Stimulated activated effector memory CD8-positive, alpha-beta T cell treated with anti-CD3 and anti-CD28 coated beads, Interleukin-12 subunit alpha, Interleukin-12 subunit beta, amount 100 ng/mL, for 72 hours (primary cell): ENCODE measurements around the gene TFE3.
"Not testable (repeated sequence)": the region's sequence is repeated elsewhere in the genome, so short reads cannot be mapped to it uniquely, and the experiment has no call there.

ENCODE experiments used
- ATAC-seq: fragments of 150-1000 bp; cut with Tn5 transposase; 2 replicates; pipeline ENCODE4 v1.10.0; 2021
- DNase-seq, 2 donors: peaks; one replicate each; pipeline ENCODE4 v3.0.0; 2021 to 2022; ENCODE audit warnings: low spot score in 2 of 2
- H3K27ac Mint-ChIP-seq: one replicate; pipeline ENCODE4 v1.8.0; 2022; ENCODE audit warnings: mild to moderate bottlenecking, mixed read lengths
- H3K36me3 Mint-ChIP-seq: one replicate; pipeline ENCODE4 v1.8.0; 2022; ENCODE audit warnings: mild to moderate bottlenecking, mixed read lengths
- H3K4me1 Mint-ChIP-seq: one replicate; pipeline ENCODE4 v1.8.0; 2022; ENCODE audit warnings: mixed read lengths
- H3K4me3 Mint-ChIP-seq: one replicate; pipeline ENCODE4 v1.8.0; 2022; ENCODE audit warnings: mild to moderate bottlenecking, mixed read lengths
- H3K9me3 Mint-ChIP-seq: one replicate; pipeline ENCODE4 v1.8.0; 2022; ENCODE audit warnings: mixed read lengths

Gene TFE3

GRCh38 chrX:48997455-48997854 lies 45.7 kb downstream of the TFE3 start:
- DNase-seq (no peak), ATAC-seq (no peak)
- peaks cover 45% of the 10 kb centered on the region for H3K4me1 Mint-ChIP-seq
- H3K4me3 Mint-ChIP-seq: peak overlapping the region; percentile 5
- no peak overlapping the region for H3K27ac Mint-ChIP-seq
- no peaks in the 10 kb centered on the region for H3K9me3 Mint-ChIP-seq
- H3K36me3 Mint-ChIP-seq: peaks cover 86% of the 10 kb centered on the region

- DNase-seq (no peak), ATAC-seq (no peak)
- Mint-ChIP-seq H3K27ac (no peak overlapping the region), H3K4me3 (peak overlapping the region; percentile 5), H3K4me1 (peaks cover 45% of the 10 kb centered on the region), H3K36me3 (peaks cover 86% of the 10 kb centered on the region), H3K9me3 (no peaks in the 10 kb centered on the region)
Measured at GRCh38 chrX:48996969-48997368, 46.2 kb downstream of the TFE3 start.

GRCh38 chrX:48992341-48992740 lies 50.8 kb downstream of the TFE3 start:
- ATAC-seq: no peak
- DNase-seq: no peak
- Mint-ChIP-seq H3K36me3 (peaks cover 95% of the 10 kb centered on the region), H3K4me3 (no peak overlapping the region), H3K4me1 (peaks cover 9% of the 10 kb centered on the region), H3K27ac (no peak overlapping the region), H3K9me3 (no peaks in the 10 kb centered on the region)

GRCh38 chrX:48989483-48989882 lies 53.7 kb downstream of the TFE3 start:
- peak overlapping the region; percentile 37 for H3K27ac Mint-ChIP-seq
- no peaks in the 10 kb centered on the region for H3K4me1 Mint-ChIP-seq
- ATAC-seq (no peak), DNase-seq (no peak)
- H3K36me3 Mint-ChIP-seq: peaks cover 95% of the 10 kb centered on the region
- no peaks in the 10 kb centered on the region for H3K9me3 Mint-ChIP-seq
- H3K4me3 Mint-ChIP-seq: no peak overlapping the region

- no peak overlapping the region for H3K4me3 Mint-ChIP-seq
- H3K9me3 Mint-ChIP-seq: no peaks in the 10 kb centered on the region
- peaks cover 96% of the 10 kb centered on the region for H3K36me3 Mint-ChIP-seq
- H3K27ac Mint-ChIP-seq: peak overlapping the region; percentile 72
- ATAC-seq (no peak), DNase-seq (no peak)
- H3K4me1 Mint-ChIP-seq: no peaks in the 10 kb centered on the region
Measured at GRCh38 chrX:48983896-48984295, 59.3 kb downstream of the TFE3 start.

- peak overlapping the region; percentile 72 for H3K27ac Mint-ChIP-seq
- H3K4me1 Mint-ChIP-seq: no peaks in the 10 kb centered on the region
- ATAC-seq (no peak), DNase-seq (no peak)
- H3K4me3 Mint-ChIP-seq: no peak overlapping the region
- no peaks in the 10 kb centered on the region for H3K9me3 Mint-ChIP-seq
- peaks cover 96% of the 10 kb centered on the region for H3K36me3 Mint-ChIP-seq
Measured at GRCh38 chrX:48983081-48983480, 60.1 kb downstream of the TFE3 start.

GRCh38 chrX:48981178-48981577 lies 62.0 kb downstream of the TFE3 start:
- no peaks in the 10 kb centered on the region for H3K4me1 Mint-ChIP-seq
- ATAC-seq (no peak), DNase-seq (no peak)
- peaks cover 96% of the 10 kb centered on the region for H3K36me3 Mint-ChIP-seq
- H3K4me3 Mint-ChIP-seq: no peak overlapping the region
- no peaks in the 10 kb centered on the region for H3K9me3 Mint-ChIP-seq
- peak overlapping the region; percentile 53 for H3K27ac Mint-ChIP-seq

- not testable (repeated sequence) for ATAC-seq, H3K9me3 Mint-ChIP-seq, H3K4me1 Mint-ChIP-seq, H3K4me3 Mint-ChIP-seq, DNase-seq
- H3K36me3 Mint-ChIP-seq: peaks cover 96% of the 10 kb centered on the region
- peak overlapping the region; percentile 53 for H3K27ac Mint-ChIP-seq
Measured at GRCh38 chrX:48980341-48980740, 62.8 kb downstream of the TFE3 start.
